OCI-LY3 (cell line): ENCODE results near the gene INSIG2.

ENCODE experiments used
- EZH2phosphoT487 ChIP-seq: fragments of 200-600 bp; shearing (Covaris generic); IDR thresholded peaks from 2 replicates; pipeline ENCODE4 v1.6.1; 2018; ENCODE audit warnings: antibody characterized with exemption, mixed run types, low read depth
- TF ChIP-seq, protein P1 (sequence below): fragments of 200-600, 300-600 bp; sonication (generic); IDR thresholded peaks from 2 replicates; pipeline ENCODE4 v1.5.1; 2014; ENCODE audit warnings: antibody characterized with exemption, low read length, low read depth

DNA sequence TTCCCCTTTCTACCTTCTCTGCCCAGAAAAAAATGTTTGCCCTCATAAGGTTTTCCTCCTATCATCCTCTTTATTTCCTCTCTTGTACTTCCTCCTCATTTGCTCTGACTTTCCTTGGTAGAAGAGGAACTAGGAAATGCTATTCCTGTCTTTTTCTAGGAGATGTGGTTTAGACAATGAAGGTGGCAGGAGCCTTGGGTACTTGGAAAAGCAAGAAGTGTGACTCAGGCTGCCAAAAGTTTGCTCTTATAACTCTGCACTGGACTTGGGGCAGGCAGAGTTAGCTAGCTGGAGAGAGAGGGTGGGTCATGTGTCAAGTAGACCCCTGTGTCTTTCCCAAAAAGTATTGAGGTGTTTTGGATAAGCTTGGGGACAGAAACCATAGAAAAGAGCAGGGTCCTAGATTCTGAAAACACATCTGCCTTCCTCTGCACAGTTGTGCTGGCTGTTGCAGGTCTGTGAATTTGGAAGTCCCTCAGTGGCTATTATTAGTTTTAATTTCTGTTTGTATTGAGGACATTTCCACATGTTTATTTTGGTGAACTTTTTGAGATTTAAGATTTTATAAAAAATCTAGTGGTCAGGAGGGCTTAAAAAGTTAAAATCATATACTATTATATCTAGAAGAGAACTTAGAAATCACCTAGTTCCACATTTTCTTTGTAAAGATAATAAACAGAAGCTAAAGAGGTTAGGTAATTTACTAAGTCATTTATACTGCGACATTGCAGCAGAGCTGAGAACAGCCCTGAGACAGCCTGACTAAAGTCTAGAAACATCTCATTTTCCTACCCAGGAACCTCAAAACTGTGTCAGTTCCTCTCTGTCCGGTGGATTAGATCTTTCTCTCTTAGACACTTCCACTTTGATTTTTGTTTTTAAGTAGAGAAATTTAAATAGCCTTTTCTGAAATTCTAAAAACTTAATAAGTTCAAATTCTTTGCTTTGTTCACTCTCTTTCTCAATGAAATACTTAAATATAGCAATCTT lies 16.0 kb downstream of the INSIG2 start:
- TF ChIP-seq, protein P1, sequence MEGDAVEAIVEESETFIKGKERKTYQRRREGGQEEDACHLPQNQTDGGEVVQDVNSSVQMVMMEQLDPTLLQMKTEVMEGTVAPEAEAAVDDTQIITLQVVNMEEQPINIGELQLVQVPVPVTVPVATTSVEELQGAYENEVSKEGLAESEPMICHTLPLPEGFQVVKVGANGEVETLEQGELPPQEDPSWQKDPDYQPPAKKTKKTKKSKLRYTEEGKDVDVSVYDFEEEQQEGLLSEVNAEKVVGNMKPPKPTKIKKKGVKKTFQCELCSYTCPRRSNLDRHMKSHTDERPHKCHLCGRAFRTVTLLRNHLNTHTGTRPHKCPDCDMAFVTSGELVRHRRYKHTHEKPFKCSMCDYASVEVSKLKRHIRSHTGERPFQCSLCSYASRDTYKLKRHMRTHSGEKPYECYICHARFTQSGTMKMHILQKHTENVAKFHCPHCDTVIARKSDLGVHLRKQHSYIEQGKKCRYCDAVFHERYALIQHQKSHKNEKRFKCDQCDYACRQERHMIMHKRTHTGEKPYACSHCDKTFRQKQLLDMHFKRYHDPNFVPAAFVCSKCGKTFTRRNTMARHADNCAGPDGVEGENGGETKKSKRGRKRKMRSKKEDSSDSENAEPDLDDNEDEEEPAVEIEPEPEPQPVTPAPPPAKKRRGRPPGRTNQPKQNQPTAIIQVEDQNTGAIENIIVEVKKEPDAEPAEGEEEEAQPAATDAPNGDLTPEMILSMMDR, result no peak
- no peak for TF ChIP-seq EZH2phosphoT487
